ENCODE measurements around the gene MPP7. TPM values are rescaled to one million over a fixed set of nuclear protein-coding genes. Genes with fewer than 3 reads are reported as not detected.

Gene MPP7
- total and polyA plus RNA-seq, 8 donors, result 6.0 to 42.0 (median 11.8) TPM

GRCh38 chr10:28273343-28273742 is 29.5 kb downstream of the MPP7 start:
- H3K27ac ChIP-seq, result no peak overlapping the region
- intact Hi-C loops (cut with DNase I; ENCODE audit: low total_unique reads), result no loop called here
- H3K27me3 ChIP-seq, result no peaks in the 10 kb centered on the region
- H3K4me1 ChIP-seq, result no peaks in the 10 kb centered on the region
- 67 to 78% (median 73%) methylated on average over 5 of the region's 5 CpGs for WGBS, 5 donors
- no peak overlapping the region for H3K4me3 ChIP-seq
- DNase-seq, result no peak
- H3K9me3 ChIP-seq, result no peaks in the 10 kb centered on the region
- H3K36me3 ChIP-seq, result no peaks in the 10 kb centered on the region
- no peak for TF ChIP-seq POLR2AphosphoS5 (IDR thresholded peaks at IDR 0.05)
- no peak for TF ChIP-seq EP300 (IDR thresholded peaks at IDR 0.05)
- TF ChIP-seq CTCF (IDR thresholded peaks at IDR 0.05), result no peak
- TF ChIP-seq POLR2A (IDR thresholded peaks at IDR 0.05), result no peak

GRCh38 chr10:28269842-28270456 is 32.9 kb downstream of the MPP7 start:
- Histone ChIP-seq H3K36me3 (no peaks in the 10 kb centered on the region), H3K4me3 (no peak overlapping the region), H3K27me3 (no peaks in the 10 kb centered on the region), H3K9me3 (no peaks in the 10 kb centered on the region), H3K4me1 (peaks cover 0 to 5% (median 0%) of the 10 kb centered on the region in 4 donors), H3K27ac (no peak overlapping the region)
- intact Hi-C loops (cut with DNase I; ENCODE audit: low total_unique reads), result no loop called here
- WGBS, 5 donors, result 95 to 97% (median 95%) methylated on average over 9 of the region's 9 CpGs
- no peak for TF ChIP-seq EP300 (IDR thresholded peaks at IDR 0.05)
- TF ChIP-seq POLR2A (IDR thresholded peaks at IDR 0.05), result no peak
- TF ChIP-seq CTCF (IDR thresholded peaks at IDR 0.05), result no peak
- no peak for TF ChIP-seq POLR2AphosphoS5 (IDR thresholded peaks at IDR 0.05)
- DNase-seq, result no peak

GRCh38 chr10:28266449-28267224 is 36.2 kb downstream of the MPP7 start:
- 93 to 98% (median 97%) methylated on average over 3 of the region's 3 CpGs for WGBS, 5 donors

More at GRCh38 chr10:28266449-28267224, 36.2 kb downstream of the MPP7 start:
- Histone ChIP-seq H3K4me1 (peaks cover 8 to 23% (median 15%) of the 10 kb centered on the region in 4 donors), H3K36me3 (no peaks in the 10 kb centered on the region), H3K27me3 (no peaks in the 10 kb centered on the region), H3K27ac (no peak overlapping the region), H3K4me3 (no peak overlapping the region), H3K9me3 (no peaks in the 10 kb centered on the region)
- intact Hi-C loops (cut with DNase I; ENCODE audit: low total_unique reads), result no loop called here
- no peak for DNase-seq
- TF ChIP-seq EP300 (IDR thresholded peaks at IDR 0.05) (no peak), POLR2A (IDR thresholded peaks at IDR 0.05) (no peak), POLR2AphosphoS5 (IDR thresholded peaks at IDR 0.05) (no peak), CTCF (IDR thresholded peaks at IDR 0.05) (no peak)
